ENCODE data around the gene GUCA1C.

DNA sequence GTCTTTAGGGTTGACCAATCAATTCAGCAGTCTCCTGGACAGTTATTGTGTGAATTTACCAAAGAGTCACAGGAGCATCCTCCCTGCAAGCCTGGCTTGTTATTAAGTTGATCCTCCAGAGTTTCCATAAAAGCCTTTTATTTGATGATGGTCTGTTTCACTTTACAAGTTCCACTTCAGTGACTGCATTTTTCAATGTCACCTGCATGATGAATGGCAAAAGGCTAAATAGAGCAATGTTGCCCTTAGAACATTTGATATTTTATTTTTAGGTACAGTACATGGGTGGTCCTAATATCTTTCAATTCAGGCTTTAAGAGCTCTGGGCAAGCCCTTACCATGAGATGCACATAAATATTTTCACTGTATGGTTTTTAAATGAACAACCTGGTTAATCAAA lies 22.6 kb downstream of the GUCA1C start:
- TF ChIP-seq POLR2A (IDR thresholded peaks at IDR 0.05; ENCODE audit: low read depth, low read length), result no peak
- TF ChIP-seq, protein P1, sequence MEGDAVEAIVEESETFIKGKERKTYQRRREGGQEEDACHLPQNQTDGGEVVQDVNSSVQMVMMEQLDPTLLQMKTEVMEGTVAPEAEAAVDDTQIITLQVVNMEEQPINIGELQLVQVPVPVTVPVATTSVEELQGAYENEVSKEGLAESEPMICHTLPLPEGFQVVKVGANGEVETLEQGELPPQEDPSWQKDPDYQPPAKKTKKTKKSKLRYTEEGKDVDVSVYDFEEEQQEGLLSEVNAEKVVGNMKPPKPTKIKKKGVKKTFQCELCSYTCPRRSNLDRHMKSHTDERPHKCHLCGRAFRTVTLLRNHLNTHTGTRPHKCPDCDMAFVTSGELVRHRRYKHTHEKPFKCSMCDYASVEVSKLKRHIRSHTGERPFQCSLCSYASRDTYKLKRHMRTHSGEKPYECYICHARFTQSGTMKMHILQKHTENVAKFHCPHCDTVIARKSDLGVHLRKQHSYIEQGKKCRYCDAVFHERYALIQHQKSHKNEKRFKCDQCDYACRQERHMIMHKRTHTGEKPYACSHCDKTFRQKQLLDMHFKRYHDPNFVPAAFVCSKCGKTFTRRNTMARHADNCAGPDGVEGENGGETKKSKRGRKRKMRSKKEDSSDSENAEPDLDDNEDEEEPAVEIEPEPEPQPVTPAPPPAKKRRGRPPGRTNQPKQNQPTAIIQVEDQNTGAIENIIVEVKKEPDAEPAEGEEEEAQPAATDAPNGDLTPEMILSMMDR (IDR thresholded peaks at IDR 0.05; ENCODE audit: extremely low read depth in 1 of 2, insufficient read depth in 1 of 2, low read depth in 1 of 2, low read length in 2 of 2), result no peak
